Measurements from ENCODE around the gene ACTG1.

Gene ACTG1

DNA sequence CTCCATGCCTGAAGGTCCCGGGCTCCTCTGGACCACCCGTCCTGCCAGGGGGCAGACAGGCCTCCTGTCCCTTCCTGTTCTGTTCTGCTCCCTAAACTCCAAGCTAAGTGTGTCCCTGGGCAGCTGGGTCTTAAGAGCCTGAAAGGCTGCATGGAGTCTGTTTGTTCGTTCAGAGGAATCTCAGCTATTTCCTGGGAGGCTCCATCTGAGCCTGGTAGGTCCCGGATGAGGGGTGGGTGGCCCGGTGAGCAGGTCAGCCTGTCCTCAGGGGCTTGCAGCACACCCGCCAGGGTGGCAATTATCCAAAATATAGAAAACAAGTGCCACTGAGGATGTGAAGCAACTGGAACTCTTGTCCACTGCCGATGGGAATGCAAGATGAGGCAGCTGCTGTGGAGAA lies 12.6 kb downstream of the ACTG1 start:
- ATAC-seq (ENCODE audit: low read depth) = peak; percentile 30
- no peak for DNase-seq (ENCODE audit: low spot score)
- no peaks in the 10 kb centered on the region for H3K27me3 ChIP-seq (ENCODE audit: insufficient read depth, poor library complexity, severe bottlenecking)
- no peaks in the 10 kb centered on the region for H3K4me1 ChIP-seq (ENCODE audit: insufficient read depth, poor library complexity, severe bottlenecking)
- TF ChIP-seq, protein P1, sequence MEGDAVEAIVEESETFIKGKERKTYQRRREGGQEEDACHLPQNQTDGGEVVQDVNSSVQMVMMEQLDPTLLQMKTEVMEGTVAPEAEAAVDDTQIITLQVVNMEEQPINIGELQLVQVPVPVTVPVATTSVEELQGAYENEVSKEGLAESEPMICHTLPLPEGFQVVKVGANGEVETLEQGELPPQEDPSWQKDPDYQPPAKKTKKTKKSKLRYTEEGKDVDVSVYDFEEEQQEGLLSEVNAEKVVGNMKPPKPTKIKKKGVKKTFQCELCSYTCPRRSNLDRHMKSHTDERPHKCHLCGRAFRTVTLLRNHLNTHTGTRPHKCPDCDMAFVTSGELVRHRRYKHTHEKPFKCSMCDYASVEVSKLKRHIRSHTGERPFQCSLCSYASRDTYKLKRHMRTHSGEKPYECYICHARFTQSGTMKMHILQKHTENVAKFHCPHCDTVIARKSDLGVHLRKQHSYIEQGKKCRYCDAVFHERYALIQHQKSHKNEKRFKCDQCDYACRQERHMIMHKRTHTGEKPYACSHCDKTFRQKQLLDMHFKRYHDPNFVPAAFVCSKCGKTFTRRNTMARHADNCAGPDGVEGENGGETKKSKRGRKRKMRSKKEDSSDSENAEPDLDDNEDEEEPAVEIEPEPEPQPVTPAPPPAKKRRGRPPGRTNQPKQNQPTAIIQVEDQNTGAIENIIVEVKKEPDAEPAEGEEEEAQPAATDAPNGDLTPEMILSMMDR (IDR thresholded peaks at IDR 0.05; ENCODE audit: poor library complexity, severe bottlenecking) = no peak
- H3K9me3 ChIP-seq (ENCODE audit: severe bottlenecking) = no peaks in the 10 kb centered on the region
- H3K4me3 ChIP-seq (ENCODE audit: severe bottlenecking) = no peak overlapping the region
- H3K27ac ChIP-seq (ENCODE audit: poor library complexity, severe bottlenecking) = no peak overlapping the region
- H3K36me3 ChIP-seq (ENCODE audit: low read depth) = no peaks in the 10 kb centered on the region

DNA sequence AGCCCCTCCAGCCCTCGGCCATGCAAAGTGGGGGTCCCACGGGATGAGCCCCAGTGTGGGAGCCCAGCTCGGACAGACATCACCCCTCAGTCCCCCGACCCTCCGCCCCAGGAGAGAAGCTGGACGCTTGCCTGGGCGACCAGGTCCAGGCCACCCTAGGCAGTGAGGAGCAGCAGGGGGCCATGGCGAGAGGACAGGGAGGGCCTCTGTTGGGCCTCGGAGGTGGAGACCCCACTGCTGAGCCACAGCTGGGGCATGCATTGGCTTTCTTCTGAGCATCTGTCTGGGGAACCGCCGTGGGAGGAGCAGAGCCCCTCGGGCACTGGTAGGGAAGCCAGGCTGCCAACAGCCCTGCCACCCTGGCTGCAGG lies 13.0 kb downstream of the ACTG1 start:
- TF ChIP-seq, protein P1 (IDR thresholded peaks at IDR 0.05; ENCODE audit: poor library complexity, severe bottlenecking) = no peak
- H3K9me3 ChIP-seq (ENCODE audit: severe bottlenecking) = no peaks in the 10 kb centered on the region
- H3K4me3 ChIP-seq (ENCODE audit: severe bottlenecking) = no peak overlapping the region
- ATAC-seq (ENCODE audit: low read depth) (peak; percentile 3; the same call in 1 of the 3 replicates), DNase-seq (ENCODE audit: low spot score) (peak; percentile 61)
- H3K4me1 ChIP-seq (ENCODE audit: insufficient read depth, poor library complexity, severe bottlenecking) = no peaks in the 10 kb centered on the region
- H3K27ac ChIP-seq (ENCODE audit: poor library complexity, severe bottlenecking) = no peak overlapping the region
- no peaks in the 10 kb centered on the region for H3K27me3 ChIP-seq (ENCODE audit: insufficient read depth, poor library complexity, severe bottlenecking)
- no peaks in the 10 kb centered on the region for H3K36me3 ChIP-seq (ENCODE audit: low read depth)

DNA sequence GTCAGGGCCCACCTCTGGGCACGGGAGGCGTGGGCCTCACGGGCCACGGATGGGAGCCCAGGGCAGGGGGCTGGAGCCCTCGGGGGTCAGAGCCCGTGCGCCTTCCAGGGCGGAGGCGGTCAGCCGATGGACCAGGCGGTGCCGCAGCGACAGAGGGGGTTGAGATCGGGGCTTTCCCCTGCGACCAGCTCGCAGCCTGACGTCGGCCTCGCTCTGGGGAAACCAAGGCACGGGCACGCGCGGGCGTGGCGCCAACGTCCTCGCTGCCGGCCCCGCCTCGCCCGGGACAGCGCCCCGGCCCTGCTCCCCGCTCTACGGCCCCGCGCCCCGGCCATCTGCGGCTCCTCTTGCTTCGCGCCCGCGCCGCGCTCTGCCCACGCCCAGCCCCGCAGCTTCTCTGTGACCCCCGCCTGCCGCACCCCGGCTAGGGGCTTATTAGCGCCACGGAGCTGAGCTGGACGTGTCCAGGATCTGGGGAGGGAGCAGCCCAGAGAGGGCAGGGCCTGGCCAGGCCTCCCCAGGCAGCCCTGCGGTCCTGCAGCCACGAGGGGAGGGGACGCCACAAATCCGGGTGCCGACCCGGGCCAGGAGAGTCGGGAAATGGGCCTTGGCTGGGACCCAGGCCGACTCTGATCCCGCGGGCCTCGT lies 13.5 kb downstream of the ACTG1 start:
- H3K36me3 ChIP-seq (ENCODE audit: low read depth) = no peaks in the 10 kb centered on the region
- H3K27ac ChIP-seq (ENCODE audit: poor library complexity, severe bottlenecking) = no peak overlapping the region
- no peak overlapping the region for H3K4me3 ChIP-seq (ENCODE audit: severe bottlenecking)
- DNase-seq (ENCODE audit: low spot score) (peak; percentile 59), ATAC-seq (ENCODE audit: low read depth) (no peak)
- H3K27me3 ChIP-seq (ENCODE audit: insufficient read depth, poor library complexity, severe bottlenecking) = no peaks in the 10 kb centered on the region
- TF ChIP-seq, protein P1 (IDR thresholded peaks at IDR 0.05; ENCODE audit: poor library complexity, severe bottlenecking) = no peak
- H3K9me3 ChIP-seq (ENCODE audit: severe bottlenecking) = no peaks in the 10 kb centered on the region
- H3K4me1 ChIP-seq (ENCODE audit: insufficient read depth, poor library complexity, severe bottlenecking) = no peaks in the 10 kb centered on the region

DNA sequence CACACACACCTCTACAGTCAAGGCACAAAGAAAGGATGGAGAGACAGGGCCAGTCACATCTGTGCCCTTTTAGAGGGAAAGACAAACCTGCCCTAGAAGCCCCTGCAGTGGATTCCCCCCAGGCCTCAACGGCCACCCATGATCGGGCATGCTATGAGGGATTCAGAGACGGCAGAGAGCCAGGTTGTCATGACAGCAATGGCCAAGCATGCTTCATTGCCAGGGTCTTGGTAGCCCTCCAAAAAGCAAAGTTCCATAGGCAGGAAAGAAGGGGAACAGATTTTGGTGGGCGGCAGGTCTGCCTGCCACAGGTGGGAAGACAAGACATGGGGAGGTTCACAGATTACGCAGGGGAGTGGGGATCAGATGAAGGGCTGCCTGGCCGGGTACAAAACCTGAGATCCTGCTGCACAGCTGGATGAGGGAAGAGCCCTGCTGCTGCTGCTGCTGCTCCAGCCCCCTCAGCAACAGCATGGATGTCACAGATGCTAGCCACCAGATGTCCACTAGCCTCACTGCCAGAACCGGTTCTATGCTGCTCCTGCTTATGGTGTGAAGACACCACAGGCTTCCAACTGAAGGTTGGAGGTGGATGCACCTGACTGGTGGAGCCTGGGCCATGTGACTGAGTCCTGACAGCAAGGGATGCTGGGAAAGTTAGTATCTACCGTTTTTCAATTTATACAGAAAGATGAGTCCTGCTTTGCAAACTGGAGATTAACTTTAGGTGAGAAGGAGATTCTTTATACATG lies 17.8 kb downstream of the ACTG1 start:
- H3K36me3 ChIP-seq (ENCODE audit: low read depth) = no peaks in the 10 kb centered on the region
- H3K4me3 ChIP-seq (ENCODE audit: severe bottlenecking) = no peak overlapping the region

More for the DNA sequence above, 17.8 kb downstream of the ACTG1 start:
- DNase-seq (ENCODE audit: low spot score) (peak; percentile 46), ATAC-seq (ENCODE audit: low read depth) (peak; percentile 29; the same call in 1 of the 3 replicates)
- TF ChIP-seq, protein P1 (IDR thresholded peaks at IDR 0.05; ENCODE audit: poor library complexity, severe bottlenecking) = no peak
- no peaks in the 10 kb centered on the region for H3K9me3 ChIP-seq (ENCODE audit: severe bottlenecking)
- H3K4me1 ChIP-seq (ENCODE audit: insufficient read depth, poor library complexity, severe bottlenecking) = no peaks in the 10 kb centered on the region
- H3K27me3 ChIP-seq (ENCODE audit: insufficient read depth, poor library complexity, severe bottlenecking) = no peaks in the 10 kb centered on the region
- no peak overlapping the region for H3K27ac ChIP-seq (ENCODE audit: poor library complexity, severe bottlenecking)
